SK-N-SH (cell line): Measurements from ENCODE around the gene STAC3. TPM values are rescaled to one million over a fixed set of nuclear protein-coding genes. Genes with fewer than 3 reads are reported as not detected.

Source experiments
- CTCF ChIA-PET: fragments of 300-600, 350-600 bp; formaldehyde crosslinking; extraction: SDS; loops from one replicate; lab custom pipeline; 2021; lab: Yijun Ruan, JAX
- POLR2A ChIA-PET: fragments of 350-600 bp; sonication (Branson Sonifier 250); formaldehyde crosslinking; extraction: SDS; loops from one replicate; lab custom pipeline; 2020; ENCODE audit warnings: antibody characterized with exemption, inconsistent platforms; lab: Yijun Ruan, JAX
- DNase-seq: peaks from one replicate; pipeline ENCODE4 v3.0.0; 2012
- H2AFZ ChIP-seq: fragments of 200-600 bp; sonication (generic); 2 replicates; pipeline ENCODE4 v1.8.1; 2016; ENCODE audit warnings: antibody characterized with exemption, mild to moderate bottlenecking, low read depth
- H3F3A ChIP-seq: fragments of 200-600 bp; sonication (generic); replicated peaks from 2 replicates; pipeline ENCODE3; 2016; ENCODE audit warnings: antibody characterized with exemption, mild to moderate bottlenecking; ENCODE audit not compliant: insufficient read depth
- H3K27ac ChIP-seq, 2 experiments: fragments of 200-500 bp in 1 of 2; fragments of 200-600 bp in 1 of 2; sonication (Bioruptor generic) in 1 of 2; sonication (generic), shearing (Covaris generic) in 1 of 2; 2 replicates each; pipeline versions ENCODE4 v1.5.1 to v1.6.1; 2014 to 2016; ENCODE audit warnings: low read depth in 2 of 2, inconsistent platforms in 1 of 2, low read length in 1 of 2, mild to moderate bottlenecking in 1 of 2, mixed read lengths in 1 of 2
- H3K27me3 ChIP-seq: fragments of 200-600 bp; sonication (generic), shearing (Covaris generic); 2 replicates; pipeline ENCODE4 v1.6.1; 2016; ENCODE audit warnings: mixed run types; ENCODE audit not compliant: insufficient read depth
- H3K36me3 ChIP-seq, 2 experiments: fragments of 200-500 bp in 1 of 2; fragments of 200-600 bp in 1 of 2; sonication (Bioruptor generic) in 1 of 2; sonication (generic) in 1 of 2; replicated peaks in 1 of 2; 2 replicates each; pipeline versions ENCODE3 to v1.5.1; 2014 to 2016; ENCODE audit warnings: low read length in 1 of 2, mild to moderate bottlenecking in 1 of 2; ENCODE audit not compliant: insufficient read depth in 2 of 2, control insufficient read depth in 1 of 2
- H3K4me1 ChIP-seq, 2 experiments: fragments of 200-500 bp in 1 of 2; fragments of 200-600 bp in 1 of 2; sonication (Bioruptor generic) in 1 of 2; sonication (generic), shearing (Covaris generic) in 1 of 2; 2 replicates each; pipeline versions ENCODE4 v1.5.1 to v1.6.1; 2014 to 2016; ENCODE audit warnings: low read depth in 1 of 2, low read length in 1 of 2, mixed run types in 1 of 2; ENCODE audit not compliant: insufficient read depth in 2 of 2, control insufficient read depth in 1 of 2
- H3K4me2 ChIP-seq: fragments of 200-600 bp; sonication (generic), shearing (Covaris generic); 2 replicates; pipeline ENCODE4 v1.6.1; 2017; ENCODE audit warnings: mixed run types
- H3K4me3 ChIP-seq, 2 experiments: fragments of 200-500 bp in 1 of 2; fragments of 200-600 bp in 1 of 2; sonication (Bioruptor generic) in 1 of 2; sonication (generic), shearing (Covaris generic) in 1 of 2; 2 replicates each; pipeline versions ENCODE4 v1.5.1 to v1.8.1; 2014 to 2016; ENCODE audit warnings: low read depth in 2 of 2, inconsistent platforms in 1 of 2, low read length in 1 of 2, mild to moderate bottlenecking in 1 of 2, mixed read lengths in 1 of 2, moderate library complexity in 1 of 2
- H3K79me2 ChIP-seq: fragments of 200-600 bp; sonication (generic); 2 replicates; pipeline ENCODE4 v1.8.1; 2017; ENCODE audit warnings: mild to moderate bottlenecking; ENCODE audit not compliant: insufficient read depth
- H3K9ac ChIP-seq: fragments of 200-600 bp; sonication (generic); 2 replicates; pipeline ENCODE4 v1.6.1; 2017; ENCODE audit warnings: mixed run types
- H3K9me2 ChIP-seq: fragments of 200-600 bp; sonication (generic); 2 replicates; pipeline ENCODE4 v1.6.1; 2017; ENCODE audit warnings: mixed run types
- H3K9me3 ChIP-seq: fragments of 200-600 bp; sonication (generic); 2 replicates; pipeline ENCODE4 v1.6.1; 2017; ENCODE audit warnings: mixed run types, mild to moderate bottlenecking, moderate library complexity
- H4K20me1 ChIP-seq: fragments of 200-600 bp; sonication (generic); 2 replicates; pipeline ENCODE4 v1.6.1; 2017; ENCODE audit warnings: mild to moderate bottlenecking, mixed run types; ENCODE audit not compliant: insufficient read depth
- CHD2 ChIP-seq: fragments of 150-350 bp; IDR thresholded peaks from 2 replicates; pipeline ENCODE4 v1.6.1; 2018; ENCODE audit warnings: low read length; ENCODE audit not compliant: partially characterized antibody
- CTCF ChIP-seq: fragments of 200-600 bp; sonication (generic); IDR thresholded peaks from 2 replicates; pipeline ENCODE4 v1.6.1; 2017; ENCODE audit warnings: antibody characterized with exemption, mild to moderate bottlenecking, moderate library complexity
- ELF1 ChIP-seq: IDR thresholded peaks from 2 replicates; pipeline ENCODE4 v1.4.0; 2012
- EP300 ChIP-seq, 2 experiments: IDR thresholded peaks; 2 replicates each; pipeline versions ENCODE4 v1.4.0 to v1.6.1; 2012; ENCODE audit warnings: borderline replicate concordance in 1 of 2, low read depth in 1 of 2, low read length in 1 of 2
- FOSL2 ChIP-seq: IDR thresholded peaks from 2 replicates; pipeline ENCODE4 v1.4.0; 2012; ENCODE audit warnings: low read depth, mild to moderate bottlenecking, moderate library complexity, borderline replicate concordance
- GABPA ChIP-seq: IDR thresholded peaks from 2 replicates; pipeline ENCODE4 v1.4.0; 2012; ENCODE audit warnings: low read depth, mild to moderate bottlenecking
- GATA2 ChIP-seq: sonication (generic); formaldehyde crosslinking; IDR thresholded peaks from 2 replicates; pipeline ENCODE4 v1.5.0; 2020; ENCODE audit warnings: mild to moderate bottlenecking, missing genetic modification reagents
- MXI1 ChIP-seq: IDR thresholded peaks from 2 replicates; pipeline ENCODE4 v1.6.1; 2012; ENCODE audit warnings: mild to moderate bottlenecking, low read depth, low read length, improper control_type of control experiment
- NFIC ChIP-seq: IDR thresholded peaks from 2 replicates; pipeline ENCODE4 v1.4.0; 2012; ENCODE audit warnings: borderline replicate concordance
- NRF1 ChIP-seq: IDR thresholded peaks from 2 replicates; pipeline ENCODE4 v1.6.1; 2012; ENCODE audit warnings: low read depth, mild to moderate bottlenecking, low read length
- POLR2AphosphoS5 ChIP-seq: IDR thresholded peaks from 2 replicates; pipeline ENCODE4 v1.6.1; 2012; ENCODE audit warnings: low read depth, low read length
- RAD21 ChIP-seq: IDR thresholded peaks from 2 replicates; pipeline ENCODE4 v1.6.1; 2012; ENCODE audit warnings: mild to moderate bottlenecking, low read length
- RCOR1 ChIP-seq: fragments of 150-350 bp; IDR thresholded peaks from 2 replicates; pipeline ENCODE4 v1.6.1; 2017; ENCODE audit warnings: antibody characterized with exemption, low read length
- RXRA ChIP-seq: IDR thresholded peaks from 2 replicates; pipeline ENCODE4 v1.4.0; 2012; ENCODE audit warnings: low read depth, mild to moderate bottlenecking, borderline replicate concordance
- SMC3 ChIP-seq: IDR thresholded peaks from 2 replicates; pipeline ENCODE4 v1.6.1; 2012; ENCODE audit warnings: low read depth, low read length, improper control_type of control experiment
- TAF1 ChIP-seq: IDR thresholded peaks from 2 replicates; pipeline ENCODE4 v1.6.1; 2012; ENCODE audit warnings: low read depth, mild to moderate bottlenecking, low read length, moderate library complexity, borderline replicate concordance
- TCF12 ChIP-seq: IDR thresholded peaks from 2 replicates; pipeline ENCODE4 v1.4.0; 2012
- TEAD4 ChIP-seq: IDR thresholded peaks from 2 replicates; pipeline ENCODE4 v1.4.0; 2012; ENCODE audit warnings: mild to moderate bottlenecking, borderline replicate concordance; ENCODE audit not compliant: insufficient read depth
- YY1 ChIP-seq: IDR thresholded peaks from 2 replicates; pipeline ENCODE4 v1.4.0; 2012; ENCODE audit warnings: low read depth, mild to moderate bottlenecking
- WGBS: methylation state at CpG from one replicate; pipeline ENCODE4 v1.1.6; 2017; ENCODE audit warnings: low lambda C conversion rate; 5-methylcytosine and 5-hydroxymethylcytosine counted together
- polyA plus RNA-seq, 3 experiments: library from polyadenylated mRNA; depleted of rRNA; stranded (reverse); fragments of >200 nt; gene quantifications; 2 replicates each; pipeline ENCODE4 v1.2.3, GENCODE V29; 2012
- TF ChIP-seq, protein P1 (sequence below): IDR thresholded peaks from 2 replicates; pipeline ENCODE4 v1.4.0; 2012; ENCODE audit warnings: low read depth, borderline replicate concordance
- TF ChIP-seq, protein P2 (sequence below): IDR thresholded peaks from 2 replicates; pipeline ENCODE4 v1.4.0; 2012; ENCODE audit warnings: low read depth
- TF ChIP-seq, protein P3 (sequence below): IDR thresholded peaks from 2 replicates; pipeline ENCODE4 v1.4.0; 2012; ENCODE audit warnings: low read depth, borderline replicate concordance

Gene STAC3
- polyA plus RNA-seq, 1 of the 3 experiments (the other 2 are of a cell fraction): 0.76 TPM

DNA sequence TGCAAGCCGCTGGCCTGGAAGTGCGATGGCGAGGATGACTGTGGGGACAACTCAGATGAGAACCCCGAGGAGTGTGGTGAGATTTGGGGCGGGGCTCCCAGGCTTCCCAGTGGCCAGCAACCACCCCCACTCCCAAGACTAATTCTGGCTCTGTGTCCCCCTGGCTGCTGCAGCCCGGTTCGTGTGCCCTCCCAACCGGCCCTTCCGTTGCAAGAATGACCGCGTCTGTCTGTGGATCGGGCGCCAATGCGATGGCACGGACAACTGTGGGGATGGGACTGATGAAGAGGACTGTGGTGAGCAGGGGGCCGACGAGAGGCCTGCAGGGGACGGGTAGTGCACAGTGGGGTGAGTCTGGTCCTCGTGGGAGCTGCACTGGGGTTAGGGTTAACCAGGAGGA is 46.5 kb downstream of the STAC3 start:
- ChIA-PET CTCF (interaction anchor here (0.6 to 15.9 kb wide), 2 partner anchors 34 to 103 kb away, joined by 3 to 937 read pairs; partner anchors contain the start of genes SHMT2 and STAC3), POLR2A (no interaction called here)
- TF ChIP-seq SMC3 (no peak), RXRA (no peak), TEAD4 (no peak), POLR2AphosphoS5 (no peak), ELF1 (no peak), CTCF (no peak), GATA2 (CRISPR knock-in tag) (no peak), GABPA (no peak), NRF1 (no peak), YY1 (no peak)
- no peaks in the 10 kb centered on the region for H3K4me1 ChIP-seq
- no peaks in the 10 kb centered on the region for H3K79me2 ChIP-seq
- H3K4me3 ChIP-seq: no peak overlapping the region
- H3K9me2 ChIP-seq: no peaks in the 10 kb centered on the region
- no peak overlapping the region for H2AFZ ChIP-seq
- 94% methylated on average over 18 of the region's 19 CpGs for WGBS
- no peaks in the 10 kb centered on the region for H4K20me1 ChIP-seq
- no peak overlapping the region for H3K27ac ChIP-seq
- H3K27me3 ChIP-seq: no peaks in the 10 kb centered on the region
- H3F3A ChIP-seq: no peaks in the 10 kb centered on the region
- DNase-seq: no peak
- H3K36me3 ChIP-seq: peaks cover 5 to 54% of the 10 kb centered on the region in 2 experiments
- H3K4me2 ChIP-seq: no peak overlapping the region
- no peaks in the 10 kb centered on the region for H3K9me3 ChIP-seq
- H3K9ac ChIP-seq: no peak overlapping the region

GRCh38 chr12:57203791-57204190 is 47.2 kb downstream of the STAC3 start:
- H3K9me3 ChIP-seq: no peaks in the 10 kb centered on the region
- peaks cover 5 to 60% of the 10 kb centered on the region in 2 experiments for H3K36me3 ChIP-seq
- H3K9me2 ChIP-seq: no peaks in the 10 kb centered on the region
- CTCF ChIA-PET: interaction anchor here (0.6 kb wide), 1 partner anchor 102 kb away, joined by 3 read pairs; no protein-coding TSS in a partner anchor
- H3K27me3 ChIP-seq: no peaks in the 10 kb centered on the region
- no peaks in the 10 kb centered on the region for H4K20me1 ChIP-seq
- H3K4me2 ChIP-seq: no peak overlapping the region
- no peak overlapping the region for H3K27ac ChIP-seq
- WGBS: 83% methylated on average over 9 of the region's 11 CpGs
- POLR2A ChIA-PET: no interaction called here
- H3K4me1 ChIP-seq: no peaks in the 10 kb centered on the region
- no peak overlapping the region for H3K9ac ChIP-seq
- H3F3A ChIP-seq: no peaks in the 10 kb centered on the region
- no peak for DNase-seq
- H2AFZ ChIP-seq: no peak overlapping the region
- TF ChIP-seq SMC3 (no peak), NRF1 (no peak), TAF1 (no peak), ELF1 (no peak), GATA2 (CRISPR knock-in tag) (no peak), EP300 (IDR thresholded peaks at IDR 0.05; ENCODE audit: borderline replicate concordance in 1 of 2, low read depth in 1 of 2, low read length in 1 of 2) (no peak), RAD21 (no peak), MXI1 (no peak), RCOR1 (no peak), YY1 (no peak), POLR2AphosphoS5 (no peak), CHD2 (no peak), NFIC (no peak), TEAD4 (no peak), CTCF (no peak), TCF12 (no peak), FOSL2 (no peak)
- TF ChIP-seq, protein P1, sequence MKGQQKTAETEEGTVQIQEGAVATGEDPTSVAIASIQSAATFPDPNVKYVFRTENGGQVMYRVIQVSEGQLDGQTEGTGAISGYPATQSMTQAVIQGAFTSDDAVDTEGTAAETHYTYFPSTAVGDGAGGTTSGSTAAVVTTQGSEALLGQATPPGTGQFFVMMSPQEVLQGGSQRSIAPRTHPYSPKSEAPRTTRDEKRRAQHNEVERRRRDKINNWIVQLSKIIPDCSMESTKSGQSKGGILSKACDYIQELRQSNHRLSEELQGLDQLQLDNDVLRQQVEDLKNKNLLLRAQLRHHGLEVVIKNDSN: no peak
- TF ChIP-seq, protein P2, sequence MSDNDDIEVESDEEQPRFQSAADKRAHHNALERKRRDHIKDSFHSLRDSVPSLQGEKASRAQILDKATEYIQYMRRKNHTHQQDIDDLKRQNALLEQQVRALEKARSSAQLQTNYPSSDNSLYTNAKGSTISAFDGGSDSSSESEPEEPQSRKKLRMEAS: no peak
- TF ChIP-seq, protein P3, sequence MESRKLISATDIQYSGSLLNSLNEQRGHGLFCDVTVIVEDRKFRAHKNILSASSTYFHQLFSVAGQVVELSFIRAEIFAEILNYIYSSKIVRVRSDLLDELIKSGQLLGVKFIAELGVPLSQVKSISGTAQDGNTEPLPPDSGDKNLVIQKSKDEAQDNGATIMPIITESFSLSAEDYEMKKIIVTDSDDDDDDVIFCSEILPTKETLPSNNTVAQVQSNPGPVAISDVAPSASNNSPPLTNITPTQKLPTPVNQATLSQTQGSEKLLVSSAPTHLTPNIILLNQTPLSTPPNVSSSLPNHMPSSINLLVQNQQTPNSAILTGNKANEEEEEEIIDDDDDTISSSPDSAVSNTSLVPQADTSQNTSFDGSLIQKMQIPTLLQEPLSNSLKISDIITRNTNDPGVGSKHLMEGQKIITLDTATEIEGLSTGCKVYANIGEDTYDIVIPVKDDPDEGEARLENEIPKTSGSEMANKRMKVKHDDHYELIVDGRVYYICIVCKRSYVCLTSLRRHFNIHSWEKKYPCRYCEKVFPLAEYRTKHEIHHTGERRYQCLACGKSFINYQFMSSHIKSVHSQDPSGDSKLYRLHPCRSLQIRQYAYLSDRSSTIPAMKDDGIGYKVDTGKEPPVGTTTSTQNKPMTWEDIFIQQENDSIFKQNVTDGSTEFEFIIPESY: no peak
- no peak overlapping the region for H3K4me3 ChIP-seq
- H3K79me2 ChIP-seq: no peaks in the 10 kb centered on the region
